Measurements from ENCODE around the gene PRRT1.

DNA sequence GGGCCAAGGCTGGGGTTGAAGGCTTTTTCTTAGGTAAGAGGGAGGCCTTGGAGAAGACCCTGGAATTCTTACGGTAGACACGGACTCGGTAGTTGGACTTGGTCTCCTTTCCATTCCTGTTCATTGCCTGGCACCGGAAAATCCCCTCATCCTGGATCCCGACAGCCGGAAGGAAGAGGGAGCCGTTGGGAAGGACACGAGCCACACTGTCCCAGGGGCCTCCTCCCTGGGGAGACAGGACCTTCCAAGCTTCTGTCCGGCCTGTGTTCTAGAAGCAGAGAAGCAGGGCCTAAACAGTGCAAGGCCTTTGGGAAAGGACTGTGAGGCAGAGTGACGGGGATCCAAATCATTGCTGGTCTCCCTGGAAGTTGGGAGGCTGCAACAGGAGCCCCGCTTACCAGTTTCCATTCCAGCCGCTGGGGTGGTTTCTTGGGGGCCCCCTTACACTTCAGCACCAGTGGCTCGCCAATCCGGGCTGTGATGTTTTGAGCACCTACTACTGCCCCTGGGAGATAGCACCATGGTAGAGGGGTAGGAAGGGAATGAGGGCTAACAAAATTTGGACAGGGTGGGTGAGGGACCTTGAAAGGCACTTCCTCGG, 31.8 kb upstream of the PRRT1 start:
- TF ChIP-seq, protein P1, sequence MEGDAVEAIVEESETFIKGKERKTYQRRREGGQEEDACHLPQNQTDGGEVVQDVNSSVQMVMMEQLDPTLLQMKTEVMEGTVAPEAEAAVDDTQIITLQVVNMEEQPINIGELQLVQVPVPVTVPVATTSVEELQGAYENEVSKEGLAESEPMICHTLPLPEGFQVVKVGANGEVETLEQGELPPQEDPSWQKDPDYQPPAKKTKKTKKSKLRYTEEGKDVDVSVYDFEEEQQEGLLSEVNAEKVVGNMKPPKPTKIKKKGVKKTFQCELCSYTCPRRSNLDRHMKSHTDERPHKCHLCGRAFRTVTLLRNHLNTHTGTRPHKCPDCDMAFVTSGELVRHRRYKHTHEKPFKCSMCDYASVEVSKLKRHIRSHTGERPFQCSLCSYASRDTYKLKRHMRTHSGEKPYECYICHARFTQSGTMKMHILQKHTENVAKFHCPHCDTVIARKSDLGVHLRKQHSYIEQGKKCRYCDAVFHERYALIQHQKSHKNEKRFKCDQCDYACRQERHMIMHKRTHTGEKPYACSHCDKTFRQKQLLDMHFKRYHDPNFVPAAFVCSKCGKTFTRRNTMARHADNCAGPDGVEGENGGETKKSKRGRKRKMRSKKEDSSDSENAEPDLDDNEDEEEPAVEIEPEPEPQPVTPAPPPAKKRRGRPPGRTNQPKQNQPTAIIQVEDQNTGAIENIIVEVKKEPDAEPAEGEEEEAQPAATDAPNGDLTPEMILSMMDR (IDR thresholded peaks at IDR 0.05): no peak
- no peak for TF ChIP-seq POLR2A (IDR thresholded peaks at IDR 0.05)

Data from thyroid gland (tissue), 4 donors.